ENCODE data around the gene VARS2. TPM values are rescaled to one million over a fixed set of nuclear protein-coding genes. Genes with fewer than 3 reads are reported as not detected.

Gene VARS2
- total and polyA plus RNA-seq, 9 of the 15 experiments (the other 6 are each of a cell fraction or from before 2014, with no cell fraction given) = 1.6 to 53.6 (median 29.9) TPM

GRCh38 chr6:30877419-30878262 lies 36.4 kb upstream of the VARS2 start (continued):
- TF ChIP-seq SRF (CRISPR knock-in tag; IDR thresholded peaks at IDR 0.05) (0 out of 4 replicates have a peak, but pooled peaks of 1 of the 2 experiments have one; percentile 49), HDAC8 (tag; IDR thresholded peaks at IDR 0.05) (no peak), CBX2 (IDR thresholded peaks at IDR 0.05; ENCODE audit: insufficient read depth, low read length, poor library complexity, severe bottlenecking) (no peak), ZNF124 (CRISPR knock-in tag; IDR thresholded peaks at IDR 0.05) (no peak), E2F5 (CRISPR knock-in tag; IDR thresholded peaks at IDR 0.05) (no peak), ZNF445 (CRISPR knock-in tag; IDR thresholded peaks at IDR 0.05; ENCODE audit: low read depth) (no peak), ZNF239 (CRISPR knock-in tag; IDR thresholded peaks at IDR 0.05) (no peak), BACH1 (tag; IDR thresholded peaks at IDR 0.05) (peak; percentile 78; the same call in 1 of the 2 replicates)
- TF ChIP-seq, protein P1, sequence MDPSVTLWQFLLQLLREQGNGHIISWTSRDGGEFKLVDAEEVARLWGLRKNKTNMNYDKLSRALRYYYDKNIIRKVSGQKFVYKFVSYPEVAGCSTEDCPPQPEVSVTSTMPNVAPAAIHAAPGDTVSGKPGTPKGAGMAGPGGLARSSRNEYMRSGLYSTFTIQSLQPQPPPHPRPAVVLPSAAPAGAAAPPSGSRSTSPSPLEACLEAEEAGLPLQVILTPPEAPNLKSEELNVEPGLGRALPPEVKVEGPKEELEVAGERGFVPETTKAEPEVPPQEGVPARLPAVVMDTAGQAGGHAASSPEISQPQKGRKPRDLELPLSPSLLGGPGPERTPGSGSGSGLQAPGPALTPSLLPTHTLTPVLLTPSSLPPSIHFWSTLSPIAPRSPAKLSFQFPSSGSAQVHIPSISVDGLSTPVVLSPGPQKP (CRISPR knock-in tag; IDR thresholded peaks at IDR 0.05) = no peak
- TF ChIP-seq, protein P2, sequence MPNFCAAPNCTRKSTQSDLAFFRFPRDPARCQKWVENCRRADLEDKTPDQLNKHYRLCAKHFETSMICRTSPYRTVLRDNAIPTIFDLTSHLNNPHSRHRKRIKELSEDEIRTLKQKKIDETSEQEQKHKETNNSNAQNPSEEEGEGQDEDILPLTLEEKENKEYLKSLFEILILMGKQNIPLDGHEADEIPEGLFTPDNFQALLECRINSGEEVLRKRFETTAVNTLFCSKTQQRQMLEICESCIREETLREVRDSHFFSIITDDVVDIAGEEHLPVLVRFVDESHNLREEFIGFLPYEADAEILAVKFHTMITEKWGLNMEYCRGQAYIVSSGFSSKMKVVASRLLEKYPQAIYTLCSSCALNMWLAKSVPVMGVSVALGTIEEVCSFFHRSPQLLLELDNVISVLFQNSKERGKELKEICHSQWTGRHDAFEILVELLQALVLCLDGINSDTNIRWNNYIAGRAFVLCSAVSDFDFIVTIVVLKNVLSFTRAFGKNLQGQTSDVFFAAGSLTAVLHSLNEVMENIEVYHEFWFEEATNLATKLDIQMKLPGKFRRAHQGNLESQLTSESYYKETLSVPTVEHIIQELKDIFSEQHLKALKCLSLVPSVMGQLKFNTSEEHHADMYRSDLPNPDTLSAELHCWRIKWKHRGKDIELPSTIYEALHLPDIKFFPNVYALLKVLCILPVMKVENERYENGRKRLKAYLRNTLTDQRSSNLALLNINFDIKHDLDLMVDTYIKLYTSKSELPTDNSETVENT (CRISPR knock-in tag; IDR thresholded peaks at IDR 0.05) = peak; percentile 61; the same call in 1 of the 2 replicates
- TF ChIP-seq, protein P3, sequence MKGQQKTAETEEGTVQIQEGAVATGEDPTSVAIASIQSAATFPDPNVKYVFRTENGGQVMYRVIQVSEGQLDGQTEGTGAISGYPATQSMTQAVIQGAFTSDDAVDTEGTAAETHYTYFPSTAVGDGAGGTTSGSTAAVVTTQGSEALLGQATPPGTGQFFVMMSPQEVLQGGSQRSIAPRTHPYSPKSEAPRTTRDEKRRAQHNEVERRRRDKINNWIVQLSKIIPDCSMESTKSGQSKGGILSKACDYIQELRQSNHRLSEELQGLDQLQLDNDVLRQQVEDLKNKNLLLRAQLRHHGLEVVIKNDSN (CRISPR knock-in tag; IDR thresholded peaks at IDR 0.05) = peak; percentile 67
- TF ChIP-seq, protein P4, sequence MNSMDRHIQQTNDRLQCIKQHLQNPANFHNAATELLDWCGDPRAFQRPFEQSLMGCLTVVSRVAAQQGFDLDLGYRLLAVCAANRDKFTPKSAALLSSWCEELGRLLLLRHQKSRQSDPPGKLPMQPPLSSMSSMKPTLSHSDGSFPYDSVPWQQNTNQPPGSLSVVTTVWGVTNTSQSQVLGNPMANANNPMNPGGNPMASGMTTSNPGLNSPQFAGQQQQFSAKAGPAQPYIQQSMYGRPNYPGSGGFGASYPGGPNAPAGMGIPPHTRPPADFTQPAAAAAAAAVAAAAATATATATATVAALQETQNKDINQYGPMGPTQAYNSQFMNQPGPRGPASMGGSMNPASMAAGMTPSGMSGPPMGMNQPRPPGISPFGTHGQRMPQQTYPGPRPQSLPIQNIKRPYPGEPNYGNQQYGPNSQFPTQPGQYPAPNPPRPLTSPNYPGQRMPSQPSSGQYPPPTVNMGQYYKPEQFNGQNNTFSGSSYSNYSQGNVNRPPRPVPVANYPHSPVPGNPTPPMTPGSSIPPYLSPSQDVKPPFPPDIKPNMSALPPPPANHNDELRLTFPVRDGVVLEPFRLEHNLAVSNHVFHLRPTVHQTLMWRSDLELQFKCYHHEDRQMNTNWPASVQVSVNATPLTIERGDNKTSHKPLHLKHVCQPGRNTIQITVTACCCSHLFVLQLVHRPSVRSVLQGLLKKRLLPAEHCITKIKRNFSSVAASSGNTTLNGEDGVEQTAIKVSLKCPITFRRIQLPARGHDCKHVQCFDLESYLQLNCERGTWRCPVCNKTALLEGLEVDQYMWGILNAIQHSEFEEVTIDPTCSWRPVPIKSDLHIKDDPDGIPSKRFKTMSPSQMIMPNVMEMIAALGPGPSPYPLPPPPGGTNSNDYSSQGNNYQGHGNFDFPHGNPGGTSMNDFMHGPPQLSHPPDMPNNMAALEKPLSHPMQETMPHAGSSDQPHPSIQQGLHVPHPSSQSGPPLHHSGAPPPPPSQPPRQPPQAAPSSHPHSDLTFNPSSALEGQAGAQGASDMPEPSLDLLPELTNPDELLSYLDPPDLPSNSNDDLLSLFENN (IDR thresholded peaks at IDR 0.05; ENCODE audit: low read depth in 2 of 2, low read length in 2 of 2) = peak in 1 of 2 experiments; percentile 70; a peak in 1 of 4 replicates
- TF ChIP-seq, protein P5, sequence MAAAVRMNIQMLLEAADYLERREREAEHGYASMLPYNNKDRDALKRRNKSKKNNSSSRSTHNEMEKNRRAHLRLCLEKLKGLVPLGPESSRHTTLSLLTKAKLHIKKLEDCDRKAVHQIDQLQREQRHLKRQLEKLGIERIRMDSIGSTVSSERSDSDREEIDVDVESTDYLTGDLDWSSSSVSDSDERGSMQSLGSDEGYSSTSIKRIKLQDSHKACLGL (CRISPR knock-in tag; IDR thresholded peaks at IDR 0.05; ENCODE audit: borderline replicate concordance, poor library complexity, severe bottlenecking) = no peak
- TF ChIP-seq, protein P6, sequence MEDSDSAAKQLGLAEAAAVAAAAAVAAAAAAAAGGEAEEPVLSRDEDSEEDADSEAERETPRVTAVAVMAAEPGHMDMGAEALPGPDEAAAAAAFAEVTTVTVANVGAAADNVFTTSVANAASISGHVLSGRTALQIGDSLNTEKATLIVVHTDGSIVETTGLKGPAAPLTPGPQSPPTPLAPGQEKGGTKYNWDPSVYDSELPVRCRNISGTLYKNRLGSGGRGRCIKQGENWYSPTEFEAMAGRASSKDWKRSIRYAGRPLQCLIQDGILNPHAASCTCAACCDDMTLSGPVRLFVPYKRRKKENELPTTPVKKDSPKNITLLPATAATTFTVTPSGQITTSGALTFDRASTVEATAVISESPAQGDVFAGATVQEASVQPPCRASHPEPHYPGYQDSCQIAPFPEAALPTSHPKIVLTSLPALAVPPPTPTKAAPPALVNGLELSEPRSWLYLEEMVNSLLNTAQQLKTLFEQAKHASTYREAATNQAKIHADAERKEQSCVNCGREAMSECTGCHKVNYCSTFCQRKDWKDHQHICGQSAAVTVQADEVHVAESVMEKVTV (CRISPR knock-in tag; IDR thresholded peaks at IDR 0.05) = peak; percentile 94

All from K562 (cell line).